ENCODE results near the gene CLEC7A. TPM values are rescaled to one million over a fixed set of nuclear protein-coding genes. Genes with fewer than 3 reads are reported as not detected.

Gene CLEC7A
- total RNA-seq, 1 experiment from 2014 or later: not detected

DNA sequence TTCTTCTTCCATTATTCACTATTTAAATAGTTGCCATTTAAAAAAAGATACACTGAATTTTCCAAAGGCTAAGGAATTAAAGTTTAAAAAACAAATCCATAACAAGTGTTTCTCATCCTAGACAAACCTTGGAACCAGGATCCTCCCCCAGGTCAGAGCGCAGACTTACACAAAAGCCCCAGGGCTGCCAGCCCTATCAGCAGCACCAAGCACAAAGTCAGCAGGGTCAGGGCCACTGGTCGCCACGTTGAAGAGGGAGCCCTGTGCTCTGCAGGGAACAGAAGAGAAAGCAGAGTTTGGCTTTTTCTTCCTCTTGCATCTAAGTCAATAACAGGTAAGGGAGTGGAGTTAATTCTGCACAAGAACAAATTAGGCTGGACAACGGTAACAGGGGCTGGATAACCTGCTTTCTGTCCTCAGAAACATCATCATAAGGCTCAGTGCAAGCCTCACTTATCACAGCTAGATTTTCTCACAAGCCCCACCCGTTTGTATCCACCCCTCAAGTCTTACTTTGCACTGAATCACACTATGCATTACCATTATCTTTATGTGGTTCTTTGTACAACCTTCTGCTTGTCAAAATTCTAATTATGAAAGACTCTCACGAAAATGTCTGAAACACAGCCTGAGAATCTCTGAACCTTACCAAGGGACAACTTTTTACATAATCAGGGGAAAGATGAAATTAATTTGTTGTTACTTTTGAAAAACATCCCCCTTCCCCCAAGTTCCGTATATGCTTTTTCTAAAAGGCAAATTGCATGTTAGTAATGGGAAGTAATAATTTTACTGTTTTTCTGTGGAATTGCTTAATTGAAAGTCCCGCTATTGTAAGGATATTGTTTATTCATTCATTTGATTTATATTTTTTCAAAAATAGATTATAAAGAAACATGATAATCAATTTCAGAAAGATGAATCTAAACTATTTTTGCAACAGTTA is 40.8 kb downstream of the CLEC7A start:
- intact Hi-C loops (cut with micrococcal nuclease; ENCODE audit: unreplicated experiment) (no loop called here), in situ Hi-C loops (cut with HindIII; ENCODE audit: low pct_unique_long_range_greater_than_20kb, low sequenced_read_pairs) (no loop called here)
- H3K36me3 ChIP-seq (ENCODE audit: control insufficient read depth, insufficient read depth, low read length): no peaks in the 10 kb centered on the region
- no peaks in the 10 kb centered on the region for H3K9me3 ChIP-seq (ENCODE audit: control insufficient read depth, insufficient read depth, low read depth, low read length)
- no peak overlapping the region for H3K27ac ChIP-seq (ENCODE audit: low read length)
- DNase-seq (ENCODE audit: low read depth, low spot score) (no peak), ATAC-seq (no peak)
- BruUV-seq (replicated peaks): no TSS peak
- ChIA-PET CTCF (no interaction called here), POLR2A (no interaction called here)
- TF ChIP-seq TCF7L2 (IDR thresholded peaks at IDR 0.05; ENCODE audit: low read depth, low read length): no peak
- TF ChIP-seq, protein P1, sequence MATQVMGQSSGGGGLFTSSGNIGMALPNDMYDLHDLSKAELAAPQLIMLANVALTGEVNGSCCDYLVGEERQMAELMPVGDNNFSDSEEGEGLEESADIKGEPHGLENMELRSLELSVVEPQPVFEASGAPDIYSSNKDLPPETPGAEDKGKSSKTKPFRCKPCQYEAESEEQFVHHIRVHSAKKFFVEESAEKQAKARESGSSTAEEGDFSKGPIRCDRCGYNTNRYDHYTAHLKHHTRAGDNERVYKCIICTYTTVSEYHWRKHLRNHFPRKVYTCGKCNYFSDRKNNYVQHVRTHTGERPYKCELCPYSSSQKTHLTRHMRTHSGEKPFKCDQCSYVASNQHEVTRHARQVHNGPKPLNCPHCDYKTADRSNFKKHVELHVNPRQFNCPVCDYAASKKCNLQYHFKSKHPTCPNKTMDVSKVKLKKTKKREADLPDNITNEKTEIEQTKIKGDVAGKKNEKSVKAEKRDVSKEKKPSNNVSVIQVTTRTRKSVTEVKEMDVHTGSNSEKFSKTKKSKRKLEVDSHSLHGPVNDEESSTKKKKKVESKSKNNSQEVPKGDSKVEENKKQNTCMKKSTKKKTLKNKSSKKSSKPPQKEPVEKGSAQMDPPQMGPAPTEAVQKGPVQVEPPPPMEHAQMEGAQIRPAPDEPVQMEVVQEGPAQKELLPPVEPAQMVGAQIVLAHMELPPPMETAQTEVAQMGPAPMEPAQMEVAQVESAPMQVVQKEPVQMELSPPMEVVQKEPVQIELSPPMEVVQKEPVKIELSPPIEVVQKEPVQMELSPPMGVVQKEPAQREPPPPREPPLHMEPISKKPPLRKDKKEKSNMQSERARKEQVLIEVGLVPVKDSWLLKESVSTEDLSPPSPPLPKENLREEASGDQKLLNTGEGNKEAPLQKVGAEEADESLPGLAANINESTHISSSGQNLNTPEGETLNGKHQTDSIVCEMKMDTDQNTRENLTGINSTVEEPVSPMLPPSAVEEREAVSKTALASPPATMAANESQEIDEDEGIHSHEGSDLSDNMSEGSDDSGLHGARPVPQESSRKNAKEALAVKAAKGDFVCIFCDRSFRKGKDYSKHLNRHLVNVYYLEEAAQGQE (IDR thresholded peaks at IDR 0.05; ENCODE audit: insufficient read depth in 1 of 2, low read depth in 2 of 2, low read length in 1 of 2): no peak
- no peak for TF ChIP-seq CTCF (IDR thresholded peaks at IDR 0.05)
- no peak for TF ChIP-seq POLR2AphosphoS5 (IDR thresholded peaks at IDR 0.05; ENCODE audit: low read depth, low read length)
- TF ChIP-seq SIN3A (IDR thresholded peaks at IDR 0.05; ENCODE audit: borderline replicate concordance, insufficient read depth, low read depth, low read length): no peak
- no peaks in the 10 kb centered on the region for H3K4me1 ChIP-seq (ENCODE audit: control insufficient read depth, insufficient read depth, low read length)
- H3K4me3 ChIP-seq (ENCODE audit: low read depth in 2 of 2, low read length in 2 of 2): no peak overlapping the region
- no peaks in the 10 kb centered on the region for H3K27me3 ChIP-seq (ENCODE audit: control insufficient read depth, insufficient read depth, low read length)

DNA sequence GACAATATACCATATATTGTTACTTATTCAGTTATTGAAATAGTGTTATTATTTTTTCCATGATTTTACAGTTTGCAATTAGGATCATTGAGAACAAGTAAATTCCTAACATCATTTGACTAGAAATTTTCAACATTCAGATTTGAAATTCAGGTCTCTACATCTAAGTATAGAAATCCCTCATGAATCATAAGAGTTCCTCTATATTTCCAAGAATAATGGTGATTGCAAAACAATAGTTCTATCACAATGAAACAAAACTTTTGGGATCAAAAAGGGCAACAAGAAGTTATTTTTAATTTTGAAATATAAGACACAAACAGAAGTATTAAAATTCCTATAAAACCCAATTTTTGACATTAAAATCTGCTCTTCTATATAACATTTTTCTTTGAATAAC is 42.0 kb downstream of the CLEC7A start:
- no peak for ATAC-seq
- no TSS peak for BruUV-seq (replicated peaks)
- Histone ChIP-seq H3K4me1 (ENCODE audit: control insufficient read depth, insufficient read depth, low read length) (no peaks in the 10 kb centered on the region), H3K36me3 (ENCODE audit: control insufficient read depth, insufficient read depth, low read length) (no peaks in the 10 kb centered on the region), H3K9me3 (ENCODE audit: control insufficient read depth, insufficient read depth, low read depth, low read length) (no peaks in the 10 kb centered on the region), H3K27ac (ENCODE audit: low read length) (no peak overlapping the region), H3K4me3 (ENCODE audit: low read depth in 2 of 2, low read length in 2 of 2) (no peak overlapping the region), H3K27me3 (ENCODE audit: control insufficient read depth, insufficient read depth, low read length) (no peaks in the 10 kb centered on the region)
- intact Hi-C loops (cut with micrococcal nuclease; ENCODE audit: unreplicated experiment) (no loop called here), in situ Hi-C loops (cut with HindIII; ENCODE audit: low pct_unique_long_range_greater_than_20kb, low sequenced_read_pairs) (no loop called here)
- no peak for DNase-seq (ENCODE audit: low read depth, low spot score)
- TF ChIP-seq TCF7L2 (IDR thresholded peaks at IDR 0.05; ENCODE audit: low read depth, low read length): no peak
- no peak for TF ChIP-seq POLR2AphosphoS5 (IDR thresholded peaks at IDR 0.05; ENCODE audit: low read depth, low read length)
- TF ChIP-seq CTCF (IDR thresholded peaks at IDR 0.05): no peak
- TF ChIP-seq, protein P1 (IDR thresholded peaks at IDR 0.05; ENCODE audit: insufficient read depth in 1 of 2, low read depth in 2 of 2, low read length in 1 of 2): no peak
- no peak for TF ChIP-seq SIN3A (IDR thresholded peaks at IDR 0.05; ENCODE audit: borderline replicate concordance, insufficient read depth, low read depth, low read length)
- ChIA-PET CTCF (no interaction called here), POLR2A (no interaction called here)

Measured in Panc1 (cell line).